Measurements from ENCODE around the gene CLBA1. TPM values are rescaled to one million over a fixed set of nuclear protein-coding genes. Genes with fewer than 3 reads are reported as not detected.

Gene CLBA1
- 3.0 and 3.2 TPM in 2 replicates for total RNA-seq (2022)
- Bru-seq, nascent RNA: percentile 36 among the genes with signal in this experiment
- BruChase-seq, experiment 1, labeled RNA remaining after a 2-hour chase: percentile 43 among the genes with signal in this experiment
- percentile 36 among the genes with signal in this experiment for BruChase-seq, experiment 2, labeled RNA remaining after a 6-hour chase
- long read RNA-seq, partial matches to known transcripts: 0 of 8 reads
- long read RNA-seq, other reads (novel, unspliced or antisense): 6 of 8 reads

- Histone ChIP-seq H3K27me3 (replicated peaks; ENCODE audit: control insufficient read depth, insufficient read depth, low read length) (no peaks in the 10 kb centered on the region), H3K9me3 (no peaks in the 10 kb centered on the region), H3K4me1 (0 out of 2 replicates have a peak, but pooled peaks cover 3% of the 10 kb centered on the region), H3K36me3 (ENCODE audit: control insufficient read depth, insufficient read depth, low read length) (no peaks in the 10 kb centered on the region), H3K4me3 (ENCODE audit: low read depth, low read length) (peak within 1 kb of the TSS; percentile 62)
- TF ChIP-seq, protein P1, sequence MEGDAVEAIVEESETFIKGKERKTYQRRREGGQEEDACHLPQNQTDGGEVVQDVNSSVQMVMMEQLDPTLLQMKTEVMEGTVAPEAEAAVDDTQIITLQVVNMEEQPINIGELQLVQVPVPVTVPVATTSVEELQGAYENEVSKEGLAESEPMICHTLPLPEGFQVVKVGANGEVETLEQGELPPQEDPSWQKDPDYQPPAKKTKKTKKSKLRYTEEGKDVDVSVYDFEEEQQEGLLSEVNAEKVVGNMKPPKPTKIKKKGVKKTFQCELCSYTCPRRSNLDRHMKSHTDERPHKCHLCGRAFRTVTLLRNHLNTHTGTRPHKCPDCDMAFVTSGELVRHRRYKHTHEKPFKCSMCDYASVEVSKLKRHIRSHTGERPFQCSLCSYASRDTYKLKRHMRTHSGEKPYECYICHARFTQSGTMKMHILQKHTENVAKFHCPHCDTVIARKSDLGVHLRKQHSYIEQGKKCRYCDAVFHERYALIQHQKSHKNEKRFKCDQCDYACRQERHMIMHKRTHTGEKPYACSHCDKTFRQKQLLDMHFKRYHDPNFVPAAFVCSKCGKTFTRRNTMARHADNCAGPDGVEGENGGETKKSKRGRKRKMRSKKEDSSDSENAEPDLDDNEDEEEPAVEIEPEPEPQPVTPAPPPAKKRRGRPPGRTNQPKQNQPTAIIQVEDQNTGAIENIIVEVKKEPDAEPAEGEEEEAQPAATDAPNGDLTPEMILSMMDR (IDR thresholded peaks at IDR 0.05; ENCODE audit: insufficient read depth in 1 of 2, low read depth in 1 of 2, low read length in 1 of 2, severe bottlenecking in 1 of 2, unreplicated experiment in 1 of 2): no peak
- H3K27me3 Mint-ChIP-seq (ENCODE audit: insufficient read depth, unreplicated experiment): no peaks in the 10 kb centered on the region
- intact Hi-C loops (cut with micrococcal nuclease; ENCODE audit: unreplicated experiment): loop anchor here (1.0 kb wide), 1 partner anchor 35 kb away; the partner anchor contains the start of gene CDCA4
- DNase-seq: peak; percentile 87 to 92
- no peaks in the 10 kb centered on the region for H3K9me3 Mint-ChIP-seq (ENCODE audit: unreplicated experiment)
- BruUV-seq (replicated peaks): no TSS peak
- peak within 1 kb of the TSS; percentile 66 for H3K4me3 Mint-ChIP-seq (ENCODE audit: unreplicated experiment)
- POLR2A ChIA-PET: interaction anchor here (0.6 to 1.0 kb wide), 3 partner anchors 35 to 403 kb away, joined by 3 to 15 read pairs (median 5); partner anchors contain the start of genes BTBD6 and CDCA4
- CTCF ChIA-PET: interaction anchor here (0.6 to 0.7 kb wide), 3 partner anchors 10 to 199 kb away, joined by 3 to 4 read pairs (median 3); no protein-coding TSS in a partner anchor
- H3K36me3 Mint-ChIP-seq (ENCODE audit: insufficient read depth, unreplicated experiment): peaks cover 4% of the 10 kb centered on the region
- H3K27ac Mint-ChIP-seq (ENCODE audit: unreplicated experiment): peak within 1 kb of the TSS; percentile 53
- H3K4me1 Mint-ChIP-seq (ENCODE audit: low read depth, unreplicated experiment): no peaks in the 10 kb centered on the region
Observed at GRCh38 chr14:104985675-104986486, at the start of gene CLBA1. CLBA1 (plus strand) TSS chr14:104985788; CDS start chr14:104986432, 644 bp downstream.

- no TSS peak for BruUV-seq (replicated peaks)
- 0 out of 2 replicates have a peak, but pooled peaks cover 3% of the 10 kb centered on the region for H3K4me1 ChIP-seq
- Mint-ChIP-seq H3K27ac (ENCODE audit: unreplicated experiment) (no peak overlapping the region), H3K4me3 (ENCODE audit: unreplicated experiment) (no peak overlapping the region), H3K4me1 (ENCODE audit: low read depth, unreplicated experiment) (no peaks in the 10 kb centered on the region), H3K27me3 (ENCODE audit: insufficient read depth, unreplicated experiment) (peaks cover 11% of the 10 kb centered on the region), H3K9me3 (ENCODE audit: unreplicated experiment) (no peaks in the 10 kb centered on the region), H3K36me3 (ENCODE audit: insufficient read depth, unreplicated experiment) (no peaks in the 10 kb centered on the region)
- intact Hi-C loops (cut with micrococcal nuclease; ENCODE audit: unreplicated experiment): no loop called here
- H3K36me3 ChIP-seq (ENCODE audit: control insufficient read depth, insufficient read depth, low read length): no peaks in the 10 kb centered on the region
- H3K9me3 ChIP-seq: no peaks in the 10 kb centered on the region
- DNase-seq: no peak
- ChIA-PET CTCF (no interaction called here), POLR2A (no interaction called here)
- TF ChIP-seq, protein P1 (IDR thresholded peaks at IDR 0.05; ENCODE audit: insufficient read depth in 1 of 2, low read depth in 1 of 2, low read length in 1 of 2, severe bottlenecking in 1 of 2, unreplicated experiment in 1 of 2): no peak
- H3K27me3 ChIP-seq (replicated peaks; ENCODE audit: control insufficient read depth, insufficient read depth, low read length): peaks cover 3% of the 10 kb centered on the region
- no peak overlapping the region for H3K4me3 ChIP-seq (ENCODE audit: low read depth, low read length)
Observed at GRCh38 chr14:104935955-104936354, 49.6 kb upstream of the CLBA1 start.

DNA sequence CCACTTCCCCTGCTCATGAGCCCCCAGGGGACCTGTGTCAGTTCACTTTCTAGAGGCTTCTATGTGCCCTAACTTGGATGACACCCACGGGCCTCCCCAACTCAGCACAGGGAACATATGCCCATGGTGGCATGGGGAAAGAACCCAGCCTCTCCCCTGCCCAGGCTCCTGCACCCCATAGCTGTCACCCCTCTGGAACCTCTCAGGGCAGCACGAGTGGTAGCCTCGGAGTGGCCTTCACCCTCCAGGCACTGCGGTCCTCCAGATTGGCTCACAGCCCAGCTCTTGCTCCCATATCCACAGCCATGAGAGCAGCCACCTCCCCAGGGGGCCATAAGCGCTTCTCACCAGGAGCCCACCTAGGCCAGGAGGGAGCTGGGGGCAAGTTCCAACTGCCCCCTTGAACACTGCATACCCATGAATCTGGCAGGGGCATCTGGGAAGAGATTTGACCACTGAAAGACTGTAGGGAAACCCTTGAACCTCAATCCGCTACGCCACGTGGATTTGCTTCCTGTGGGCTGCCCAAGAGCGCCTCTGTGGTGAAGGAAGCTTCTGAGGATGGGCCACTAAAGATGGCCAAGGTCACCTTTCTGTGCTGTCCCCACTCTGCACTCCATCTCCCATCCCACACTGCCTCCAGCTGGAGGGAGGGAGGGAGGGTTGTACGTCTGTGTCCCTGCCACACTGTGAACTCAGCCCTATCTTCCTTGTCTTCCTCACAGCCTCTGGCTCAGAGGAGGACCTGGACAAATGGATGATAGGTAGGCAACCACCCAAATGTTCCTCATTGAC is 49.0 kb upstream of the CLBA1 start:
- CTCF ChIA-PET: interaction anchor here (0.7 kb wide), 2 partner anchors 252 to 325 kb away, joined by 4 to 5 read pairs; no protein-coding TSS in a partner anchor
- H3K4me1 ChIP-seq: 0 out of 2 replicates have a peak, but pooled peaks cover 3% of the 10 kb centered on the region
- DNase-seq: no peak
- Mint-ChIP-seq H3K27ac (ENCODE audit: unreplicated experiment) (no peak overlapping the region), H3K4me1 (ENCODE audit: low read depth, unreplicated experiment) (no peaks in the 10 kb centered on the region), H3K36me3 (ENCODE audit: insufficient read depth, unreplicated experiment) (no peaks in the 10 kb centered on the region), H3K27me3 (ENCODE audit: insufficient read depth, unreplicated experiment) (peaks cover 11% of the 10 kb centered on the region), H3K4me3 (ENCODE audit: unreplicated experiment) (no peak overlapping the region), H3K9me3 (ENCODE audit: unreplicated experiment) (no peaks in the 10 kb centered on the region)
- POLR2A ChIA-PET: no interaction called here
- intact Hi-C loops (cut with micrococcal nuclease; ENCODE audit: unreplicated experiment): no loop called here
- TF ChIP-seq, protein P1 (IDR thresholded peaks at IDR 0.05; ENCODE audit: insufficient read depth in 1 of 2, low read depth in 1 of 2, low read length in 1 of 2, severe bottlenecking in 1 of 2, unreplicated experiment in 1 of 2): no peak
- peaks cover 3% of the 10 kb centered on the region for H3K27me3 ChIP-seq (replicated peaks; ENCODE audit: control insufficient read depth, insufficient read depth, low read length)
- no TSS peak for BruUV-seq (replicated peaks)
- no peaks in the 10 kb centered on the region for H3K36me3 ChIP-seq (ENCODE audit: control insufficient read depth, insufficient read depth, low read length)
- no peaks in the 10 kb centered on the region for H3K9me3 ChIP-seq
- H3K4me3 ChIP-seq (ENCODE audit: low read depth, low read length): no peak overlapping the region

All from Caco-2 (cell line).